ENCODE results near the gene ISLR.

ISLR gene

DNA sequence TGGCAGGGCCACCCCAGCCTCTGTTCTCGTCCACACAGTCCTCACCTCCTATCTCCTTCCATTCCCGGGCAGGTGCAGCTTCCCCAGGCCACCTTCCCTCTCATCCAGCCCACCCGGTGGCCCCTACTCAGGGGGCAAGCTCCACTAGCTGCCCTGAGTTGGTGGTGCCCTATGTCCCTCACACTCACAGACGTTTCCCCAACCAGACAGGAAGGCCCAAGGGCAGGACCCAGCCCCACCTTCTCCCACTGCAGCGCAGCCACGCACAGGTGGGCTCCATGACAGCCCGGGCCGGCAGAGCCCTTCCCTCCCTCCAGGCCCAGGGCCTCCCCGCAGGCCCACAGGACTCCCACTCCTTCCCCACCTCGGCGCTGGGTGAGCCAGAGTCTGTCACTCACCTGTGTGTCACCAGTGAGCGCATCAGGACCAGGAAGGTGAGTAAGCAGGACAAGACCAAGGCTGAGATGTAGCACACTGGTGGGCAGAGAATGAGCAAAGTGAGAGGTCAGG is 11.1 kb downstream of the ISLR start:
- no peak overlapping the region for H3K27ac ChIP-seq
- TF ChIP-seq, protein P1, sequence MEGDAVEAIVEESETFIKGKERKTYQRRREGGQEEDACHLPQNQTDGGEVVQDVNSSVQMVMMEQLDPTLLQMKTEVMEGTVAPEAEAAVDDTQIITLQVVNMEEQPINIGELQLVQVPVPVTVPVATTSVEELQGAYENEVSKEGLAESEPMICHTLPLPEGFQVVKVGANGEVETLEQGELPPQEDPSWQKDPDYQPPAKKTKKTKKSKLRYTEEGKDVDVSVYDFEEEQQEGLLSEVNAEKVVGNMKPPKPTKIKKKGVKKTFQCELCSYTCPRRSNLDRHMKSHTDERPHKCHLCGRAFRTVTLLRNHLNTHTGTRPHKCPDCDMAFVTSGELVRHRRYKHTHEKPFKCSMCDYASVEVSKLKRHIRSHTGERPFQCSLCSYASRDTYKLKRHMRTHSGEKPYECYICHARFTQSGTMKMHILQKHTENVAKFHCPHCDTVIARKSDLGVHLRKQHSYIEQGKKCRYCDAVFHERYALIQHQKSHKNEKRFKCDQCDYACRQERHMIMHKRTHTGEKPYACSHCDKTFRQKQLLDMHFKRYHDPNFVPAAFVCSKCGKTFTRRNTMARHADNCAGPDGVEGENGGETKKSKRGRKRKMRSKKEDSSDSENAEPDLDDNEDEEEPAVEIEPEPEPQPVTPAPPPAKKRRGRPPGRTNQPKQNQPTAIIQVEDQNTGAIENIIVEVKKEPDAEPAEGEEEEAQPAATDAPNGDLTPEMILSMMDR (conservative IDR thresholded peaks at IDR 0.05): no peak

DNA sequence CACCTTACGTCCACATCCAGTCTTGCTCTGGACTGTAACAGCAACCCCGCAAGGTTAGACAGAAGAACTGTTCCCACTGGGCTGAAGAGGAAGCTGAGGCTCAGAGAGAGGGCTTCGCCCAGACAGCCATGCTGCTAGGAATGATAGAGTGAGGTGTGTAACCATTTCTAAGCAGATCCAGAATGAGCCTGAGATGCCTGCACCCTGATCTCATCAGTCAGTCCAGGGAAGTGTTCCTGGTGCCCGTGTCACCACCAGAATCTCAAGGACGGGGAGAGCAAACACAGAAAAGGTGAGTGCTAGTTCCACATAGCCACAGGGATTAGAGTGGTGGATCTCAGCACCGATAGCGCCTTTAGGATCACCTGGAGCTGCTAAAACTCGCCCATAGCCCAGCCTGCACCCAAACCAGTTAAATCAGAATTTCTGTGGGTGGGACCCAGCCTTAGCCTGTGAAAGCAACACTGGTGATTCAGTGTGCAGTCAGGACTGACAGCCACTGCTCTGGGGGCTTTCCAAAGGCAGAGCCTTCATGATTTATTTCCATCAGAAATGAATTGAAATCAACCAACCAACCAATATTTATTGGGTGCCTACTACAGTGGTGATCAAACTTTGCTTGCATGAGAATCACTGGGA is 12.3 kb downstream of the ISLR start:
- no peak overlapping the region for H3K27ac ChIP-seq
- TF ChIP-seq, protein P1 (conservative IDR thresholded peaks at IDR 0.05): no peak

DNA sequence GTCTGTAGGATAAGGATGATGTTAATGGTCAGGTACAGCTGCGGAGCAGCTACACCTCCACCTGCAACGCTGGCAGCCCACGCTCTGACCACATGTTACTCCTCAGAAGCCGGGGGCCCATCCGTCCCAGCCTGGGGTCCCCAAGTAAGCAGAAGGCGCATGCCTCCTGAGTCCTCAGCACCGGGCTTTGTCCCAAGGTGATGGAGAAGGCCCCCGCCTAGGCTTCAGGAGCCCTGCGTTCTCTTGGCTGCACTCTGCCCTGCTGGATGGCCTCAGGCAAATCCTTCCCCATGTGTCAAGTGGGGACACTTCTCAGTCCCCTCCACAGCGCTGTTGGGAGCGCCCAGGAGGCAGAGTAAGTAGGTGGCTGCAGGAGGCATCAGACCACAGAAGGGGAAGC is 14.7 kb downstream of the ISLR start:
- no peak overlapping the region for H3K27ac ChIP-seq
- TF ChIP-seq, protein P1 (conservative IDR thresholded peaks at IDR 0.05): no peak

DNA sequence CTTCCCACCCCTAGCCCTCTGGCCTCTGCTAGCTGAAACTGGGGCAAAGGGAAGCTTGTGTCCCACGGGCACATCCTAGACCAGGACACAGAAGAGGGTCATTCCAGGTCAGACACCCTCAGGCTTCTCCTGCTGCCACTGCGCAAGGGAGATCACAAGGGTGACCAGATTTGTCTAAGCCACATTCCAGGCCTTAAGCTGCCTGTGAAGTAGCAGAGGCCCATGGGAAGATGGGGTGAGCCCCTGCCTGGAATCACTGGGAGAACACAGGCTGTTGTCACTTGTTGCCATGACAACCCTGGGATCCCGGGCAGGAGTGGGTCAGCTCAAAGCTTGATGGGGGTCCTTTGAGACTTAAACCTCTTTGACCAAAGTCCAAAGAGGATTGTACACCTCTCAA is 18.3 kb downstream of the ISLR start:
- no peak overlapping the region for H3K27ac ChIP-seq
- TF ChIP-seq, protein P1 (conservative IDR thresholded peaks at IDR 0.05): no peak

DNA sequence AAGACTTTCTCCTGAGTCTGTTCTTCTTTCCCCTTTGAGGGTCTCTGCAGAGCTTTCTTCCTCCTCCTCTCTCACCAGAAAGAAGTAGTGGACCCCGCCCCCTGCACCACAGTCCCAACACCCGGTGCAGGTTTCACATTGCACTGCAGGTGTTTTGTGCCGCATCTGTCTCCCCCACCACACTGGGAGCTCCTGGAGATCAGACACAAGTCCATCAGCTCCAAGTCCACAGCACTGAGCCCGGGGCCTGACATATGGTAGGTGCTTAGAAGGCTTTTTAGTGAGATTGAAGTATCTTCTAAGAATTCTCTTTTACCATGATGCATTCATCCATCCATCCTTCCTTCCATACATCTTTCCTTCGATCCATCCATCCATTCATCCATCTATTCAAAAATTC is 19.2 kb downstream of the ISLR start:
- TF ChIP-seq, protein P1 (conservative IDR thresholded peaks at IDR 0.05): no peak
- H3K27ac ChIP-seq: no peak overlapping the region

DNA sequence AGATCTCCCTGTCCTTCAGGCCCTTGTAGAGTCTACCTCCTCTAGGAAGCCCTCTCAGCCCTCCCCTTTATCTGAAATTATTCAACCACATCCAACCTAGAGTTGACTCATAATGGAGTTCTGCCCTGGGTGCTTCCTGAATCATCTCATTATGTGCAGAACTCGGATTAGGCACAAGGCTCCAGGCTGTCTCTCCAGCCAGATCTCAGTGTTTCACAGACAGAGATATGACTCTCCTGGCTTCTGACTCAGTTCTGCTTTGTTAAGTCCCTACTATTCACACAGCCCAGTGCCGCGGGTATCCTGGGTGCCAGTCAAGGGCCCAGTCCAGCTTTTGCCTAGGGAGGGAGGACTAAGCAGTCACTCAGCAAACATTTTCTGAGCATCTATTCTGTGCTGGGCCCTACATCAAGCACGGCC is 19.8 kb downstream of the ISLR start:
- H3K27ac ChIP-seq: no peak overlapping the region

DNA sequence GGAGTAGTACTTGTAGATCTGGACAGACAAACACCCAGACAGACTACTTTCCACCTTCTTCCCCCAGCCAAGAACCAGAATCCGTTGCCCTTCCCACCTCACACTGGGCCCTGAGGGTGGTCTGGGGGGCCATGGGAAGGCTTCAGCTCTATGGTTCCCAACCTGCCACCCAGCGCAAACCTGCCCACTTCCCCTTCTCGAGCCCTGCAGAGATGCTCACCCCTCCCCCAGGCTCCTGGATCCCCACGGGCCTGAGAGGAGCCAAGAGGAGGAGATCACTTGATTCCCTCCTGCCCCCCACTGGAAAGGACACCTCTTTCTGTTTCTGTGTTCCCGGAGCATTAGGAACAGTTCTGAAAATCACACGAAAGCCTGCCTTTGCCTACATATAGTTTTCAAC is 20.4 kb downstream of the ISLR start:
- H3K27ac ChIP-seq: no peak overlapping the region
- TF ChIP-seq, protein P1 (conservative IDR thresholded peaks at IDR 0.05): no peak

More for the DNA sequence above, 19.8 kb downstream of the ISLR start:
- TF ChIP-seq, protein P1 (conservative IDR thresholded peaks at IDR 0.05): no peak

Measured in VCaP (cell line).